Panc1 (cell line): Measurements from ENCODE around the gene MPP7. TPM values are rescaled to one million over a fixed set of nuclear protein-coding genes. Genes with fewer than 3 reads are reported as not detected.

ENCODE experiments used
- microRNA-seq: library from miRNA; unstranded; fragments of <30 nt; microRNA quantifications from one replicate; pipeline ENCODE4 v1.1.0, GENCODE V29; 2020; ENCODE audit not compliant: unreplicated experiment
- total RNA-seq: library from RNA; stranded (reverse); gene quantifications from one replicate; pipeline ENCODE4 v1.2.1, GENCODE V29; 2021; ENCODE audit not compliant: unreplicated experiment

MPP7 gene
- total RNA-seq, 1 experiment from 2014 or later: 0.49 TPM

Small RNA genes lying within 50 kb of the gene (microRNA-seq; reads per million reads assigned to microRNA genes)
- gene MIR8086: not detected

Other genes starting within 250 kb of the MPP7 start
- gene WAC, start 230.1 kb upstream of the MPP7 start, total RNA-seq: 70.7 TPM